Body of pancreas (tissue), 4 donors: Measurements from ENCODE around the gene SOCS6.

Experiments
- POLR2A ChIP-seq, 3 donors: fragments of 450-650 bp; IDR thresholded peaks; one replicate each; pipeline ENCODE4 v1.6.1; 2016; ENCODE audit warnings: antibody characterized with exemption in 3 of 3, mild to moderate bottlenecking in 2 of 3
- TF ChIP-seq, protein P1 (sequence below), 7 experiments: fragments of 450-650 bp in 4 of 7; fragments of 200-600 bp in 3 of 7; sonication (generic) in 3 of 7; IDR thresholded peaks; one replicate each; pipeline ENCODE4 v1.5.1; 2016 to 2019; ENCODE audit warnings: antibody characterized with exemption in 7 of 7

DNA sequence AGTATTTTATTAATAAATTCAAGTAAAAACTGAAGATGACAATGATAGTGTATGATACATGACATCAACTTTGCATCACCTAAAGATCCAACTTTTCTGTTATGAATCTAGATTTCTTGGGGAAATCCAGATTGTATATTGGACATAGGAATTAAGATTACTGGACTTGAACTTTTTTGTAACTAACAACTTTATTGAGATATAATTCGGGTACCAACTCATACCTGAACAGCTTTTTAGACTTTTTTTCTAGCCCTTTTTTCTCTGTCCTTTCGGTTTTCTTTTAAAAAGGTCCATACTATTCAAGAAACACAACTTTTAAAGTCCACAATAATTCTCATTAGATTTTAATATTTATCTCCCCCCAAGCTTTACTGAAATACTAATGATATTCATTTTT, 1.1 kb upstream of the SOCS6 start:
- no peak for TF ChIP-seq POLR2A (IDR thresholded peaks at IDR 0.05)
- TF ChIP-seq, protein P1, sequence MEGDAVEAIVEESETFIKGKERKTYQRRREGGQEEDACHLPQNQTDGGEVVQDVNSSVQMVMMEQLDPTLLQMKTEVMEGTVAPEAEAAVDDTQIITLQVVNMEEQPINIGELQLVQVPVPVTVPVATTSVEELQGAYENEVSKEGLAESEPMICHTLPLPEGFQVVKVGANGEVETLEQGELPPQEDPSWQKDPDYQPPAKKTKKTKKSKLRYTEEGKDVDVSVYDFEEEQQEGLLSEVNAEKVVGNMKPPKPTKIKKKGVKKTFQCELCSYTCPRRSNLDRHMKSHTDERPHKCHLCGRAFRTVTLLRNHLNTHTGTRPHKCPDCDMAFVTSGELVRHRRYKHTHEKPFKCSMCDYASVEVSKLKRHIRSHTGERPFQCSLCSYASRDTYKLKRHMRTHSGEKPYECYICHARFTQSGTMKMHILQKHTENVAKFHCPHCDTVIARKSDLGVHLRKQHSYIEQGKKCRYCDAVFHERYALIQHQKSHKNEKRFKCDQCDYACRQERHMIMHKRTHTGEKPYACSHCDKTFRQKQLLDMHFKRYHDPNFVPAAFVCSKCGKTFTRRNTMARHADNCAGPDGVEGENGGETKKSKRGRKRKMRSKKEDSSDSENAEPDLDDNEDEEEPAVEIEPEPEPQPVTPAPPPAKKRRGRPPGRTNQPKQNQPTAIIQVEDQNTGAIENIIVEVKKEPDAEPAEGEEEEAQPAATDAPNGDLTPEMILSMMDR (IDR thresholded peaks at IDR 0.05), result no peak
